GM19328 (cell line): ENCODE measurements around the gene STRN3.
"Not testable (repeated sequence)": the region's sequence is repeated elsewhere in the genome, so short reads cannot be mapped to it uniquely, and the experiment has no call there.

ENCODE experiments used
- ATAC-seq: cut with Tn5 transposase; IDR thresholded peaks from one replicate; pipeline ENCODE4 v1.9.1; 2021; ENCODE audit warnings: mild to moderate bottlenecking, moderate library complexity; ENCODE audit not compliant: unreplicated experiment

STRN3 gene

GRCh38 chr14:31004007-31004406 is 22.2 kb downstream of the STRN3 start:
- ATAC-seq = not testable (repeated sequence)

GRCh38 chr14:31003284-31003683 is 22.9 kb downstream of the STRN3 start:
- no peak for ATAC-seq

- no peak for ATAC-seq
Observed at GRCh38 chr14:31001339-31001658, 24.9 kb downstream of the STRN3 start.

GRCh38 chr14:31000629-31001338 is 25.4 kb downstream of the STRN3 start:
- ATAC-seq = no peak

- no peak for ATAC-seq
Observed at GRCh38 chr14:30999038-30999773, 27.0 kb downstream of the STRN3 start.

- ATAC-seq = no peak
Observed at GRCh38 chr14:30998100-30998706, 28.0 kb downstream of the STRN3 start.

GRCh38 chr14:30996892-30997659 is 29.1 kb downstream of the STRN3 start:
- ATAC-seq = no peak

GRCh38 chr14:30995689-30996088 is 30.5 kb downstream of the STRN3 start:
- ATAC-seq = no peak

- ATAC-seq = no peak
Observed at GRCh38 chr14:30994681-30995620, 31.2 kb downstream of the STRN3 start.

- ATAC-seq = no peak
Observed at GRCh38 chr14:30993071-30993470, 33.1 kb downstream of the STRN3 start.

- ATAC-seq = no peak
Observed at GRCh38 chr14:30991408-30991807, 34.8 kb downstream of the STRN3 start.

GRCh38 chr14:30990770-30991169 is 35.4 kb downstream of the STRN3 start:
- ATAC-seq = no peak

- ATAC-seq = no peak
Observed at GRCh38 chr14:30988509-30988908, 37.7 kb downstream of the STRN3 start.

- ATAC-seq = no peak
Observed at GRCh38 chr14:30985796-30986195, 40.4 kb downstream of the STRN3 start.

GRCh38 chr14:30983858-30984257 is 42.3 kb downstream of the STRN3 start:
- ATAC-seq = no peak

- no peak for ATAC-seq
Observed at GRCh38 chr14:30982533-30982932, 43.6 kb downstream of the STRN3 start.

GRCh38 chr14:30980980-30981379 is 45.2 kb downstream of the STRN3 start:
- no peak for ATAC-seq

- ATAC-seq = not testable (repeated sequence)
Observed at GRCh38 chr14:30980106-30980704, 46.0 kb downstream of the STRN3 start.

GRCh38 chr14:30977752-30978151 is 48.4 kb downstream of the STRN3 start:
- ATAC-seq = no peak

- no peak for ATAC-seq
Observed at GRCh38 chr14:30974628-30975027, 51.6 kb downstream of the STRN3 start.
